Neural crest cell (in vitro differentiated cells): ENCODE data around the gene CNGB1. TPM values are rescaled to one million over a fixed set of nuclear protein-coding genes. Genes with fewer than 3 reads are reported as not detected.
A peak's percentile ranks its signal among the peaks of the same experiment; 100 is the strongest.
"Not testable (repeated sequence)": the region's sequence is repeated elsewhere in the genome, so short reads cannot be mapped to it uniquely, and the experiment has no call there.

ENCODE experiments used
- DNase-seq: peaks from one replicate; pipeline ENCODE4 v3.0.0; 2021; ENCODE audit warnings: low read depth, mixed read lengths, low spot score
- H3K27ac Mint-ChIP-seq: one replicate; pipeline ENCODE4 v1.8.0; 2021; ENCODE audit warnings: mild to moderate bottlenecking, mixed read lengths; ENCODE audit not compliant: unreplicated experiment
- H3K27me3 Mint-ChIP-seq: 2 replicates; pipeline ENCODE4 v1.8.0; 2021; ENCODE audit warnings: low read depth, mild to moderate bottlenecking, mixed read lengths
- H3K36me3 Mint-ChIP-seq: 2 replicates; pipeline ENCODE4 v1.8.0; 2021; ENCODE audit warnings: low read depth, mild to moderate bottlenecking, mixed read lengths
- H3K4me1 Mint-ChIP-seq: 2 replicates; pipeline ENCODE4 v1.8.0; 2021; ENCODE audit warnings: mixed read lengths
- H3K4me3 Mint-ChIP-seq: one replicate; pipeline ENCODE4 v1.8.0; 2021; ENCODE audit warnings: mild to moderate bottlenecking, mixed read lengths
- H3K9me3 Mint-ChIP-seq: 2 replicates; pipeline ENCODE4 v1.8.0; 2021; ENCODE audit warnings: mixed read lengths
- total RNA-seq: library from RNA; stranded (reverse); gene quantifications from 2 replicates; pipeline ENCODE4 v1.2.1, GENCODE V29; 2021
- TF ChIP-seq, protein P1 (sequence below): fragments of 200-600 bp; sonication (generic); conservative IDR thresholded peaks from 2 replicates; pipeline ENCODE4 v1.5.0; 2021; ENCODE audit warnings: antibody characterized with exemption, mild to moderate bottlenecking

CNGB1 gene
- total RNA-seq, 1 donor from 2014 or later, result 0.21 TPM

DNA sequence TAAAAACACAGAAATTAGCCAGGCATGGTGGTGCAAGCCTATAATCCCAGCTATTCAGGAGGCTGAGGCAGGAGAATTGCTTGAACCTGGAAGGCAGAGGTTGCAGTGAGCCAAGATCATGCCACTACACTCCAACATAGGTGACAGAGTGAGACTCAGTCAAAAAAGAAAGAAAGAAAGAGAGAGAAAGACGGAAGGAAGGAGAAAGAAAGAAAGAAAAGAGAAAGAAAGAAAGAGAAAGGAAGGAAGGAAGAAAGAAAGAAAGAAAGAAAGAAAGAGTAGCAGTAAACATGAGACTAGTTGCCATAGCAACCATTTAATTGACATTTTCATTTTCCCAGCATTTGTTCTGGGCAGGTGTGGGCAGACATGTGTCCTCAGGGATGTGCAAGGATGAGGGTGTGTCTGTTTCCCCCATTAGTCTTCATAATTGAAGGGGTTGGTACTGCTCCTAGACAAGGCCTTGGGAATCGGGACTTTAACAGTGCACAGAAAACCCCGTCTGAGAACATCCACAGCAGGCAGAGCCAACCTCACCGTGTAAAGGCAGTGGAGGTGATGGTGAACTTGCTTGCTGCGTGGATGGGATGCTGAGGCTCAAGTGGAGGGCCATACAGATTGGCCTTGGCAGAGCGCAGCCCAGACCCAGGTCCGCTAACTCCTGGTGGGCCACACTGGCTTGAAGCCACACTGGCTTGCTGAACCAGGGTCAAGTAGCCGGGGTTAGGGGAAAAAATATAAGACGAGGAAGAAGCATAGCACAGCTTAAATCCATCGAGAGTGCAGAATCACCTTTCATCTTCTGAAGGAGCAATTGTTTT lies 133.4 kb downstream of the CNGB1 start:
- Mint-ChIP-seq H3K27me3 (peaks cover 3% of the 10 kb centered on the region), H3K27ac (peak overlapping the region; percentile 51), H3K36me3 (no peaks in the 10 kb centered on the region), H3K9me3 (no peaks in the 10 kb centered on the region), H3K4me1 (peaks cover 26% of the 10 kb centered on the region), H3K4me3 (no peak overlapping the region)
- TF ChIP-seq, protein P1, sequence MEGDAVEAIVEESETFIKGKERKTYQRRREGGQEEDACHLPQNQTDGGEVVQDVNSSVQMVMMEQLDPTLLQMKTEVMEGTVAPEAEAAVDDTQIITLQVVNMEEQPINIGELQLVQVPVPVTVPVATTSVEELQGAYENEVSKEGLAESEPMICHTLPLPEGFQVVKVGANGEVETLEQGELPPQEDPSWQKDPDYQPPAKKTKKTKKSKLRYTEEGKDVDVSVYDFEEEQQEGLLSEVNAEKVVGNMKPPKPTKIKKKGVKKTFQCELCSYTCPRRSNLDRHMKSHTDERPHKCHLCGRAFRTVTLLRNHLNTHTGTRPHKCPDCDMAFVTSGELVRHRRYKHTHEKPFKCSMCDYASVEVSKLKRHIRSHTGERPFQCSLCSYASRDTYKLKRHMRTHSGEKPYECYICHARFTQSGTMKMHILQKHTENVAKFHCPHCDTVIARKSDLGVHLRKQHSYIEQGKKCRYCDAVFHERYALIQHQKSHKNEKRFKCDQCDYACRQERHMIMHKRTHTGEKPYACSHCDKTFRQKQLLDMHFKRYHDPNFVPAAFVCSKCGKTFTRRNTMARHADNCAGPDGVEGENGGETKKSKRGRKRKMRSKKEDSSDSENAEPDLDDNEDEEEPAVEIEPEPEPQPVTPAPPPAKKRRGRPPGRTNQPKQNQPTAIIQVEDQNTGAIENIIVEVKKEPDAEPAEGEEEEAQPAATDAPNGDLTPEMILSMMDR, result no peak
- DNase-seq, result no peak

DNA sequence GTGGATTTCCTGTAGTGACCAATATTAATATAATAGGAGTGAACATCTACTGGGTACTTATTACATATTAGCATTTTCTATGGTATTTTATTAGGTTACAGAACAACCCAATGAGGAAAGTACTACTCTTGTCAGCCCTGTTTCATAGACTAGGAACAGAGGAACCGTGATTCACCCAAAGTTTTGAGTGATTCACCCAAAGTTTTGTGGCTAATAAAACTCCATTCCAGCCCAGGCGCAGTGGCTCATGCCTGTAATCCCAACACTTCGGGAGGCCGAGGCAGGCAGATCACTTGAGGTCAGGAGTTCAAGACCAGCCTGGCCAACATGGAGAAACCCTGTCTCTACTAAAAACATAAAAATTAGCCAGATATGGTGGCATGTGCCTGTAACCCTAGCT lies 135.5 kb downstream of the CNGB1 start:
- H3K4me1 Mint-ChIP-seq, result peaks cover 20% of the 10 kb centered on the region
- not testable (repeated sequence) for H3K36me3 Mint-ChIP-seq, H3K9me3 Mint-ChIP-seq, H3K27me3 Mint-ChIP-seq, H3K4me3 Mint-ChIP-seq, DNase-seq, H3K27ac Mint-ChIP-seq

DNA sequence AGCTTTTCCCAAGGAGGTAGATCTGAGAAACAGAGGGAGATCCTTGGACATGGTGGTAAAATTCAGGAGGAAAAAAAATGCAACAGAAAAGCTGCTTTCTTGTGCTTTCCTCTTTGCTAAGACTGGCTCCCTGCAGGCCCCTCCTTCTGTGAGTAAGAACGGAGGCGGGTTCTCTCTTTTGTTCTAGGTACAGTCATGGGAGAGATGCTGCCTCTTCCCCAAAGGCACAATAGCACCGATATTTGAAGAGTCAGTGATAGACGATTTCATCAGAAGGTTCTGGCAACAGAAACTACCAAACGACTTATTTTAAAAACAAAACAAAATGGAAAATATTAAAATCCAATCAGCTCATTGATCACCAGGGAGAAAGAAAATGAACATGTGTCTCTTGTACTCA lies 136.0 kb downstream of the CNGB1 start:
- TF ChIP-seq, protein P1, result no peak
- H3K9me3 Mint-ChIP-seq, result no peaks in the 10 kb centered on the region
- no peaks in the 10 kb centered on the region for H3K36me3 Mint-ChIP-seq
- peaks cover 20% of the 10 kb centered on the region for H3K4me1 Mint-ChIP-seq
- H3K27me3 Mint-ChIP-seq, result peaks cover 5% of the 10 kb centered on the region
- no peak for DNase-seq
- no peak overlapping the region for H3K4me3 Mint-ChIP-seq
- H3K27ac Mint-ChIP-seq, result no peak overlapping the region

Other genes starting within 250 kb of the CNGB1 start
- 42.1 and 47.4 TPM in 2 replicates for gene KATNB1, start 235.4 kb downstream of the CNGB1 start, total RNA-seq
- gene KIFC3, start 168.6 kb downstream of the CNGB1 start, total RNA-seq, result 25.1 TPM in 2 replicates
- 13.9 and 15.5 TPM in 2 replicates for gene ZNF319, start 29.5 kb upstream of the CNGB1 start, total RNA-seq
- 74.8 and 77.5 TPM in 2 replicates for gene USB1, start 30.3 kb upstream of the CNGB1 start, total RNA-seq
- gene MMP15, start 54.6 kb upstream of the CNGB1 start, total RNA-seq, result 36.6 and 38.9 TPM in 2 replicates
- 72.1 and 73.1 TPM in 2 replicates for gene CFAP20, start 158.3 kb upstream of the CNGB1 start, total RNA-seq
- gene CSNK2A2, start 227.0 kb upstream of the CNGB1 start, total RNA-seq, result 116 and 118 TPM in 2 replicates